ENCODE measurements around the gene MICAL3.
"Not testable (repeated sequence)": the region's sequence is repeated elsewhere in the genome, so short reads cannot be mapped to it uniquely, and the experiment has no call there.

The MICAL3 gene

GRCh38 chr22:18057568-18058209 lies 33.3 kb upstream of the MICAL3 start:
- no peaks in the 10 kb centered on the region for H3K27me3 ChIP-seq (ENCODE audit: insufficient read depth, insufficient read length)
- no peak overlapping the region for H3K4me3 ChIP-seq (ENCODE audit: insufficient read length, low read depth)
- H3K36me3 ChIP-seq (ENCODE audit: insufficient read depth, insufficient read length, low read length): no peaks in the 10 kb centered on the region
- TF ChIP-seq YY1 (IDR thresholded peaks at IDR 0.05; ENCODE audit: insufficient read depth, insufficient read length) (no peak), SUZ12 (IDR thresholded peaks at IDR 0.05; ENCODE audit: extremely low read depth, insufficient read depth, insufficient read length) (no peak), ZNF274 (IDR thresholded peaks at IDR 0.05; ENCODE audit: low read depth, low read length) (no peak)
- no peak for DNase-seq (ENCODE audit: low read depth, low spot score)
- no peak overlapping the region for H3K9ac ChIP-seq (ENCODE audit: insufficient read length, low read depth)
- peaks cover 4% of the 10 kb centered on the region; the same call in 1 of the 2 replicates for H3K9me3 ChIP-seq (ENCODE audit: insufficient read depth, low read length)
- H3K4me1 ChIP-seq (ENCODE audit: insufficient read depth, insufficient read length): peaks cover 7% of the 10 kb centered on the region

GRCh38 chr22:18056807-18057474 lies 32.6 kb upstream of the MICAL3 start:
- Histone ChIP-seq H3K4me3 (ENCODE audit: insufficient read length, low read depth) (no peak overlapping the region), H3K27me3 (ENCODE audit: insufficient read depth, insufficient read length) (no peaks in the 10 kb centered on the region), H3K36me3 (ENCODE audit: insufficient read depth, insufficient read length, low read length) (no peaks in the 10 kb centered on the region), H3K9ac (ENCODE audit: insufficient read length, low read depth) (no peak overlapping the region), H3K9me3 (ENCODE audit: insufficient read depth, low read length) (peaks cover 4% of the 10 kb centered on the region; the same call in 1 of the 2 replicates), H3K4me1 (ENCODE audit: insufficient read depth, insufficient read length) (peaks cover 7% of the 10 kb centered on the region)
- no peak for DNase-seq (ENCODE audit: low read depth, low spot score)
- no peak for TF ChIP-seq SUZ12 (IDR thresholded peaks at IDR 0.05; ENCODE audit: extremely low read depth, insufficient read depth, insufficient read length)
- TF ChIP-seq ZNF274 (IDR thresholded peaks at IDR 0.05; ENCODE audit: low read depth, low read length): no peak
- TF ChIP-seq YY1 (IDR thresholded peaks at IDR 0.05; ENCODE audit: insufficient read depth, insufficient read length): no peak

- Histone ChIP-seq H3K36me3 (ENCODE audit: insufficient read depth, insufficient read length, low read length) (no peaks in the 10 kb centered on the region), H3K9me3 (ENCODE audit: insufficient read depth, low read length) (peaks cover 4% of the 10 kb centered on the region; the same call in 1 of the 2 replicates), H3K27me3 (ENCODE audit: insufficient read depth, insufficient read length) (no peaks in the 10 kb centered on the region), H3K4me1 (ENCODE audit: insufficient read depth, insufficient read length) (peaks cover 7% of the 10 kb centered on the region), H3K4me3 (ENCODE audit: insufficient read length, low read depth) (no peak overlapping the region), H3K9ac (ENCODE audit: insufficient read length, low read depth) (no peak overlapping the region)
- no peak for DNase-seq (ENCODE audit: low read depth, low spot score)
- TF ChIP-seq ZNF274 (IDR thresholded peaks at IDR 0.05; ENCODE audit: low read depth, low read length) (no peak), YY1 (IDR thresholded peaks at IDR 0.05; ENCODE audit: insufficient read depth, insufficient read length) (no peak), SUZ12 (IDR thresholded peaks at IDR 0.05; ENCODE audit: extremely low read depth, insufficient read depth, insufficient read length) (no peak)
These were observed 31.9 kb upstream of the MICAL3 start for GRCh38 chr22:18056161-18056666.

GRCh38 chr22:18055619-18056160 lies 31.3 kb upstream of the MICAL3 start:
- Histone ChIP-seq H3K27me3 (ENCODE audit: insufficient read depth, insufficient read length) (no peaks in the 10 kb centered on the region), H3K4me1 (ENCODE audit: insufficient read depth, insufficient read length) (peaks cover 7% of the 10 kb centered on the region), H3K36me3 (ENCODE audit: insufficient read depth, insufficient read length, low read length) (no peaks in the 10 kb centered on the region), H3K4me3 (ENCODE audit: insufficient read length, low read depth) (no peak overlapping the region), H3K9me3 (ENCODE audit: insufficient read depth, low read length) (peaks cover 4% of the 10 kb centered on the region; the same call in 1 of the 2 replicates), H3K9ac (ENCODE audit: insufficient read length, low read depth) (no peak overlapping the region)
- no peak for DNase-seq (ENCODE audit: low read depth, low spot score)
- TF ChIP-seq SUZ12 (IDR thresholded peaks at IDR 0.05; ENCODE audit: extremely low read depth, insufficient read depth, insufficient read length) (no peak), ZNF274 (IDR thresholded peaks at IDR 0.05; ENCODE audit: low read depth, low read length) (no peak)

- not testable (repeated sequence) for DNase-seq (ENCODE audit: low read depth, low spot score); H3K4me3 ChIP-seq (ENCODE audit: insufficient read length, low read depth); H3K9me3 ChIP-seq (ENCODE audit: insufficient read depth, low read length); H3K9ac ChIP-seq (ENCODE audit: insufficient read length, low read depth); H3K27me3 ChIP-seq (ENCODE audit: insufficient read depth, insufficient read length); H3K36me3 ChIP-seq (ENCODE audit: insufficient read depth, insufficient read length, low read length); H3K4me1 ChIP-seq (ENCODE audit: insufficient read depth, insufficient read length)
These were observed 29.0 kb upstream of the MICAL3 start for GRCh38 chr22:18053216-18053946.

GRCh38 chr22:18051113-18051512 lies 26.8 kb upstream of the MICAL3 start:
- not testable (repeated sequence) for H3K9me3 ChIP-seq (ENCODE audit: insufficient read depth, low read length)

GRCh38 chr22:18050065-18050464 lies 25.7 kb upstream of the MICAL3 start:
- TF ChIP-seq YY1 (IDR thresholded peaks at IDR 0.05; ENCODE audit: insufficient read depth, insufficient read length) (no peak), SUZ12 (IDR thresholded peaks at IDR 0.05; ENCODE audit: extremely low read depth, insufficient read depth, insufficient read length) (no peak), ZNF274 (IDR thresholded peaks at IDR 0.05; ENCODE audit: low read depth, low read length) (no peak)
- Histone ChIP-seq H3K9me3 (ENCODE audit: insufficient read depth, low read length) (peaks cover 4% of the 10 kb centered on the region; the same call in 1 of the 2 replicates), H3K27me3 (ENCODE audit: insufficient read depth, insufficient read length) (no peaks in the 10 kb centered on the region), H3K9ac (ENCODE audit: insufficient read length, low read depth) (no peak overlapping the region), H3K4me3 (ENCODE audit: insufficient read length, low read depth) (no peak overlapping the region), H3K4me1 (ENCODE audit: insufficient read depth, insufficient read length) (peaks cover 3% of the 10 kb centered on the region), H3K36me3 (ENCODE audit: insufficient read depth, insufficient read length, low read length) (no peaks in the 10 kb centered on the region)
- DNase-seq (ENCODE audit: low read depth, low spot score): no peak

More at GRCh38 chr22:18051113-18051512, 26.8 kb upstream of the MICAL3 start:
- not testable (repeated sequence) for H3K36me3 ChIP-seq (ENCODE audit: insufficient read depth, insufficient read length, low read length); DNase-seq (ENCODE audit: low read depth, low spot score); H3K27me3 ChIP-seq (ENCODE audit: insufficient read depth, insufficient read length); H3K4me3 ChIP-seq (ENCODE audit: insufficient read length, low read depth); H3K4me1 ChIP-seq (ENCODE audit: insufficient read depth, insufficient read length); H3K9ac ChIP-seq (ENCODE audit: insufficient read length, low read depth)

All from NT2/D1 (cell line).